ENCODE data around the gene ZFP92.
A peak's percentile ranks its signal among the peaks of the same experiment; 100 is the strongest.

Gene ZFP92

GRCh38 chrX:153456161-153456560, 44.9 kb downstream of the ZFP92 start:
- in situ Hi-C loops (cut with MboI; ENCODE audit: low sequenced_read_pairs) = no loop called here
- no peak for DNase-seq (ENCODE audit: low spot score in 2 of 2)
- Histone ChIP-seq H3K27me3 (ENCODE audit: low read depth) (no peaks in the 10 kb centered on the region), H3K4me3 (no peak overlapping the region), H3K9me3 (no peaks in the 10 kb centered on the region), H3K36me3 (replicated peaks) (peaks cover 22% of the 10 kb centered on the region), H3K4me1 (no peaks in the 10 kb centered on the region)

- in situ Hi-C loops (cut with MboI; ENCODE audit: low sequenced_read_pairs) = no loop called here
- no peak for DNase-seq (ENCODE audit: low spot score in 2 of 2)
- H3K27me3 ChIP-seq (ENCODE audit: low read depth) = no peaks in the 10 kb centered on the region
- H3K4me3 ChIP-seq = no peak overlapping the region
- no peaks in the 10 kb centered on the region for H3K9me3 ChIP-seq
- H3K36me3 ChIP-seq (replicated peaks) = peaks cover 23% of the 10 kb centered on the region
- no peaks in the 10 kb centered on the region for H3K4me1 ChIP-seq
Measured at GRCh38 chrX:153456704-153457103, 45.4 kb downstream of the ZFP92 start.

GRCh38 chrX:153457136-153457825, 46.0 kb downstream of the ZFP92 start:
- H3K36me3 ChIP-seq (replicated peaks) = peaks cover 29% of the 10 kb centered on the region
- no peaks in the 10 kb centered on the region for H3K27me3 ChIP-seq (ENCODE audit: low read depth)
- in situ Hi-C loops (cut with MboI; ENCODE audit: low sequenced_read_pairs) = no loop called here

GRCh38 chrX:153457827-153458466, 46.7 kb downstream of the ZFP92 start:
- in situ Hi-C loops (cut with MboI; ENCODE audit: low sequenced_read_pairs) = no loop called here
- Histone ChIP-seq H3K9me3 (no peaks in the 10 kb centered on the region), H3K4me3 (no peak overlapping the region), H3K4me1 (no peaks in the 10 kb centered on the region), H3K36me3 (replicated peaks) (peaks cover 36% of the 10 kb centered on the region), H3K27me3 (ENCODE audit: low read depth) (no peaks in the 10 kb centered on the region)
- no peak for DNase-seq (ENCODE audit: low spot score in 2 of 2)

More at GRCh38 chrX:153457136-153457825, 46.0 kb downstream of the ZFP92 start:
- no peaks in the 10 kb centered on the region for H3K9me3 ChIP-seq
- no peak overlapping the region for H3K4me3 ChIP-seq
- no peaks in the 10 kb centered on the region for H3K4me1 ChIP-seq
- no peak for DNase-seq (ENCODE audit: low spot score in 2 of 2)

DNA sequence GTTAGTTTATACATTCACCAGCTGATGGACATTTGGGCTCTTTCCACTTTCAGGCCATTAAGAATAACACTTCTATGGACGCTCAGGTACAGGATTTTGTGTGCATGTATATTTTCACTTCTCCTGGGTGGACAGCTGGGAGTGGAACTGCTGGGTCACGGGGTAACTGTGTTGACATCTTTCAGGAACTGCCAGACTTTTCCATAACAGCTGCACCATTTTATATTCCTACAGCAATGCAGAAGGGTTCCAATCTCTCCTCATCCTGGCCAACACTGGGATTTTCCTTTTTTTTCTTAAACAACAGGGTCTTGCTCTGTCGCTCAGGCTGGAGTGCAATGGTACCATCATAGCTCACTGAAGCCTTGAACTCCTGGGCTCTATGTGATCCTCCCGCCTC, 47.2 kb downstream of the ZFP92 start:
- in situ Hi-C loops (cut with MboI; ENCODE audit: low sequenced_read_pairs) = no loop called here
- Histone ChIP-seq H3K36me3 (replicated peaks) (peaks cover 36% of the 10 kb centered on the region), H3K4me3 (no peak overlapping the region)

DNA sequence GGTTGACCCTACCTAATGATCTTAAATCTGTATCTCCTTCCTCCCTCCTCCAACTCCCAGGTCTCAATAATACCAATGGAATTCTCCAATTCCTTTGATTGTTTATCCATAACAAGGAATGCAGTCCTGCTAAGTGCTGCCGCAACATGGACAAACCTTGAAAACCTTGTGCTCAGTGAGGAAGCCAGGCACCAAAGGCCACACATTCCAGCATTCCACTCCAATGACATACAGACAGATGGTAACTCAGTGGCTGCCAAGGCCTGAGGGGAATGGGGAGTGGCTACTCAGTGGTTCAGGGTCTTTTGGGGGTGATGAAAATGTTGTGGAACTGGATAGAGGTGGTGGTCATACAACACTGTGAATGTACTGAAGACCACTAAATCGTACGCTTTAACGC, 48.7 kb downstream of the ZFP92 start:
- no peaks in the 10 kb centered on the region for H3K4me1 ChIP-seq
- H3K36me3 ChIP-seq (replicated peaks) = peaks cover 46% of the 10 kb centered on the region
- no peaks in the 10 kb centered on the region for H3K27me3 ChIP-seq (ENCODE audit: low read depth)
- no peaks in the 10 kb centered on the region for H3K9me3 ChIP-seq
- in situ Hi-C loops (cut with MboI; ENCODE audit: low sequenced_read_pairs) = loop anchor here (5.0 kb wide), 1 partner anchor 47 kb away; no protein-coding TSS in a partner anchor
- no peak overlapping the region for H3K4me3 ChIP-seq
- DNase-seq (ENCODE audit: low spot score in 2 of 2) = no peak

More for the DNA sequence above, 47.2 kb downstream of the ZFP92 start:
- H3K4me1 ChIP-seq = no peaks in the 10 kb centered on the region
- no peaks in the 10 kb centered on the region for H3K27me3 ChIP-seq (ENCODE audit: low read depth)
- no peaks in the 10 kb centered on the region for H3K9me3 ChIP-seq
- DNase-seq (ENCODE audit: low spot score in 2 of 2) = no peak

GRCh38 chrX:153460826-153461225, 49.6 kb downstream of the ZFP92 start:
- Histone ChIP-seq H3K36me3 (replicated peaks) (peaks cover 52% of the 10 kb centered on the region), H3K4me1 (no peaks in the 10 kb centered on the region), H3K4me3 (no peak overlapping the region), H3K27me3 (ENCODE audit: low read depth) (no peaks in the 10 kb centered on the region), H3K9me3 (no peaks in the 10 kb centered on the region)
- in situ Hi-C loops (cut with MboI; ENCODE audit: low sequenced_read_pairs) = loop anchor here (5.0 kb wide), 1 partner anchor 46 kb away; no protein-coding TSS in a partner anchor
- DNase-seq (ENCODE audit: low spot score in 2 of 2) = peak; percentile 28 to 79

All from HAP-1 (cell line).